Left lung (tissue), 10 donors: ENCODE measurements around the gene CCL20. TPM values are rescaled to one million over a fixed set of nuclear protein-coding genes. Genes with fewer than 3 reads are reported as not detected.
"Not testable (repeated sequence)": the region's sequence is repeated elsewhere in the genome, so short reads cannot be mapped to it uniquely, and the experiment has no call there.

Source experiments
- ATAC-seq: fragments of 200-7000 bp; cut with Tn5 transposase; one replicate; pipeline ENCODE4 v1.9.1; 2020; ENCODE audit warnings: moderate library complexity
- DNase-seq, 4 donors: peaks; one replicate each; pipeline ENCODE4 v3.0.0-alpha.2; 2013 to 2020
- H3K27ac ChIP-seq, 2 donors: fragments of 200-600 bp; sonication (generic) in 1 of 2; one replicate each; pipeline versions ENCODE4 v1.5.0 to v1.8.0; 2020 to 2021
- H3K27me3 ChIP-seq, 2 donors: fragments of 200-600 bp; sonication (generic) in 1 of 2; one replicate each; pipeline versions ENCODE4 v1.5.0 to v1.8.0; 2020 to 2021
- H3K36me3 ChIP-seq, 2 donors: fragments of 200-600 bp; sonication (generic) in 1 of 2; one replicate each; pipeline versions ENCODE4 v1.5.0 to v1.8.0; 2020 to 2021
- H3K4me1 ChIP-seq, 2 donors: fragments of 200-600 bp; one replicate each; pipeline ENCODE4 v1.8.0; 2021
- H3K4me3 ChIP-seq, 2 donors: fragments of 200-600 bp; sonication (generic) in 1 of 2; one replicate each; pipeline versions ENCODE4 v1.5.0 to v1.8.0; 2020 to 2021; ENCODE audit warnings: mild to moderate bottlenecking in 1 of 2
- H3K9me3 ChIP-seq, 2 donors: fragments of 200-600 bp; sonication (generic) in 1 of 2; one replicate each; pipeline versions ENCODE4 v1.5.0 to v1.8.0; 2020 to 2021
- intact Hi-C, 2 donors: fragments of 100-400 bp; cut with DNase I; formaldehyde crosslinking; loops; one replicate each; pipeline versions ENCODE4 v1.11.2 to v1.14.2; 2022
- polyA plus RNA-seq, 6 donors: library from polyadenylated mRNA; unstranded; fragments of 120-200 nt; gene quantifications; one replicate each; pipeline ENCODE4 v1.2.1, GENCODE V29; 2013; ENCODE audit not compliant: insufficient read length in 6 of 6
- total RNA-seq, 2 donors: library from RNA; stranded (reverse); fragmentation: NEBNext Ultra II Directional; extraction: Animal tissue kit (Norgen Biotek cat#: 25700); gene quantifications; one replicate each; pipeline ENCODE4 v1.2.1, GENCODE V29; 2021
- TF ChIP-seq, protein P1 (sequence below), 2 donors: fragments of 200-600 bp; sonication (generic) in 1 of 2; IDR thresholded peaks; one replicate each; pipeline versions ENCODE4 v1.5.0 to v1.8.0; 2021; ENCODE audit warnings: antibody characterized with exemption in 2 of 2
- donor health status: DM: no; HTN: yes; CAD: no.
- donor health status: DM: no; HTN: no; CAD: no.

CCL20 gene
- total and polyA plus RNA-seq, 8 donors: 0.56 to 15.7 (median 0.92) TPM; not detected in 1

DNA sequence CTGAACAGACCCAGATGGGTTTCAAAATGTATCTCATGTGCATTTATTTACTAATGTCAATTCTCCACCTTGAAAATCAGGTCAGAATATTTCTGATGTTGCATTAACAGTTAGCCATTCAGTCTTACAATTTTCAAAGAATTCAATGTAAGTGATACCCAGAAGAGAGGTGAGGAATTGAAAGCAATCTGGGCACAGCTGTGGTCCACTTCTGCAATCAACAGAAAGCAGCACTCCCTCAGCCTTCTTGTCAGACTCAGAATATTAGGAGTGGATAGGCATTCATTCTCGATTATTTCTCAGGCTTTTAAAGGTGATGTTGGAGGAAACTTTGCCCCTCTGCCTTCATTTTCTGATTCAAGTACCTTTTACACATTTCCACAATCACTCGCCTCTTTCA lies 15.7 kb downstream of the CCL20 start:
- Histone ChIP-seq H3K27ac (no peak overlapping the region), H3K4me3 (no peak overlapping the region), H3K27me3 (no peaks in the 10 kb centered on the region), H3K36me3 (no peaks in the 10 kb centered on the region), H3K9me3 (no peaks in the 10 kb centered on the region), H3K4me1 (no peaks in the 10 kb centered on the region)
- TF ChIP-seq, protein P1, sequence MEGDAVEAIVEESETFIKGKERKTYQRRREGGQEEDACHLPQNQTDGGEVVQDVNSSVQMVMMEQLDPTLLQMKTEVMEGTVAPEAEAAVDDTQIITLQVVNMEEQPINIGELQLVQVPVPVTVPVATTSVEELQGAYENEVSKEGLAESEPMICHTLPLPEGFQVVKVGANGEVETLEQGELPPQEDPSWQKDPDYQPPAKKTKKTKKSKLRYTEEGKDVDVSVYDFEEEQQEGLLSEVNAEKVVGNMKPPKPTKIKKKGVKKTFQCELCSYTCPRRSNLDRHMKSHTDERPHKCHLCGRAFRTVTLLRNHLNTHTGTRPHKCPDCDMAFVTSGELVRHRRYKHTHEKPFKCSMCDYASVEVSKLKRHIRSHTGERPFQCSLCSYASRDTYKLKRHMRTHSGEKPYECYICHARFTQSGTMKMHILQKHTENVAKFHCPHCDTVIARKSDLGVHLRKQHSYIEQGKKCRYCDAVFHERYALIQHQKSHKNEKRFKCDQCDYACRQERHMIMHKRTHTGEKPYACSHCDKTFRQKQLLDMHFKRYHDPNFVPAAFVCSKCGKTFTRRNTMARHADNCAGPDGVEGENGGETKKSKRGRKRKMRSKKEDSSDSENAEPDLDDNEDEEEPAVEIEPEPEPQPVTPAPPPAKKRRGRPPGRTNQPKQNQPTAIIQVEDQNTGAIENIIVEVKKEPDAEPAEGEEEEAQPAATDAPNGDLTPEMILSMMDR (IDR thresholded peaks at IDR 0.05): no peak
- intact Hi-C loops: no loop called here
- ATAC-seq (no peak), DNase-seq (no peak)

DNA sequence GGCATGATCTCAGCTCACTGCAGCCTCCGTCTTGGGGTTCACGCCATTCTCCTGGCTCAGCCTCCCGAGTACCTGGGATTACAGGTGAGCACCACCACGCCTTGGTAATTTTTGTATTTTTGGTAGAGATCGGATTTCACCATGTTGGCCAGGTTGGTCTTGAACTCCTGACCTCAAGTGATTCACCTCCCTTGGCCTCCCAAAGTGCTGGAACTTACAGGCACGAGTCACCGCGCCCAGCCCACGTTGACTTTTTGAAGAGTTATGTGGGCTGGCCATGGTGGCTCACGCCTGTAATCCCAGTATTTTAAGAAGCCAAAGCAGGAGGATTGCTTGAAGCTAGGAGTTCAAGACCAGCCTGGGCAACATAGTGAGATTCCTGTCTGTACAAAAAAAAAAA lies 20.8 kb downstream of the CCL20 start:
- Histone ChIP-seq H3K4me3 (no peak overlapping the region), H3K4me1 (no peaks in the 10 kb centered on the region), H3K9me3 (no peaks in the 10 kb centered on the region), H3K27me3 (no peaks in the 10 kb centered on the region), H3K36me3 (no peaks in the 10 kb centered on the region), H3K27ac (no peak overlapping the region)
- TF ChIP-seq, protein P1 (IDR thresholded peaks at IDR 0.05): no peak
- intact Hi-C loops: no loop called here
- ATAC-seq: no peak
- no peak for DNase-seq

DNA sequence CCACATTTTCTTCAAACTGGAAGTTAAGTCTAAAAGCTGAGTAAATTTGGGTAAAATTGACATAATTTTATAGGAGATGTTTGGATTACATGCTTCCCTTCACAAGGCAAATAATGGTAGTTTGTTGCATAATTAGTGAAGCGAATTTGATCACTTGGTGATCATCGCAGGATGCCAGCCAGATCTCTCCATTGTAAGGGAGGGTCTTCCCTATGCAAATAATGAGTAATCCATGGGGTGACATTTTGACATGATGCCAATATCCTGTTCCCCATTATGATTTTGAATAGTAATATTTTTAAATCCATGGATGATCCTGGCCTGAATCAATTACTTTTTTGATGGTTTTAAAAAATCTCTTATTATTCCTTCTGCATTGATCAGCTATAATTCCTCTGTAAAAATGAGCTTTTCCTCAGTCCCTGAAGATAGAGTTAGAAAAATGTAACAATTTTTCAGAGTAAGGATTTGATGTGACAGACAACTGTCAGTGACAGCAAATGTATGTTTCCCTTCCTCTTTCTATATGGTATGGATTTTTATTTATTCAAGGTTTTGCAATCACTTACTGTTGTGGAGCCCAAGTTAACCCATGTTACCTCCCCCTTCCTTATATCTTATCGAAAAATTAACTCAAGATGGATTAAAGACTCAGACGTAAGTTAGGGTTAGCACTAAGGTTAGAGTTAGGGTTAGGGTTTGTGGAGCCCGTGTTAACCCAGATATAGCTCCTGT lies 21.4 kb downstream of the CCL20 start:
- intact Hi-C loops: no loop called here
- no peak overlapping the region for H3K4me3 ChIP-seq
- TF ChIP-seq, protein P1 (IDR thresholded peaks at IDR 0.05): no peak
- peaks cover 0 to 3% of the 10 kb centered on the region in 2 donors for H3K4me1 ChIP-seq
- no peak overlapping the region for H3K27ac ChIP-seq
- ATAC-seq (no peak), DNase-seq (no peak)
- no peaks in the 10 kb centered on the region for H3K9me3 ChIP-seq
- no peaks in the 10 kb centered on the region for H3K27me3 ChIP-seq
- H3K36me3 ChIP-seq: no peaks in the 10 kb centered on the region

DNA sequence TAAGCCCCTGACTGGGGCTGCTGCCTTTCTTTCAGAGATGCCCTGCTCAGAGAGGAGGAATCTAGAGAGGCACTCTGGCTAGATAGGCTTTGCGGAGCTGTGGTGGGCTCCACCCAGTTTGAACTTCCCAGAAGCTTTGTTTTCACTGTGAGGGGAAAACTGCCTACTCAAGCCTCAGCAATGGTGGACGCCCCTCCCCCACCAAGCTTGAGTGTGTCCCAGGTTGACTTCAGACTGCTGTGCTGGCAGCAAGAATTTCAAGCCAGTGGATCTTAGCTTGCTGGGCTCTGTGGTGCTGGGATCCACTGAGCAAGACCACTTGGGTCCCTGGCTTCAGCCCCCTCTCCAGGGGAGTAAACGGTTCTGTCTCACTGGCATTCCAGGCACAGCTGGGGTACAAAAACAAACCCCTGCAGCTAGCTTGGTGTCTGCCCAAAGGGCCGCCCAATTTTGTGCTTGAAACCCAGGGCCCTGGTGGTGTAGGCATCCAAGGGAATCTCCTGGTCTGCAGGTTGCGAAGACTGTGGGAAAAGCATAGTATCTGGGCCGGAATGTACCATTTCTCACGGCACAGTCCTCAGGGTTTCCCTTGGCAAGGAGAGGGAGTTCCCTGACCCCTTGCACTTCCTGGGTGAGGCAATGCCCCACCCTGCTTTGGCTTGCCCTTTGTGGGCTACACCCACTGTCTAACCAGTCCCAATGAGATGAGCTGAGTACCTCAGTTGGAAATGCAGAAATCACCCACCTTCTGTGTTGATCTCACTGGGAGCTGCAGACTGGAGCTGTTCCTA lies 25.9 kb downstream of the CCL20 start:
- DNase-seq, intact Hi-C loops, H3K36me3 ChIP-seq, ATAC-seq, H3K27ac ChIP-seq, H3K9me3 ChIP-seq, H3K4me1 ChIP-seq, H3K4me3 ChIP-seq, H3K27me3 ChIP-seq: not testable (repeated sequence)

DNA sequence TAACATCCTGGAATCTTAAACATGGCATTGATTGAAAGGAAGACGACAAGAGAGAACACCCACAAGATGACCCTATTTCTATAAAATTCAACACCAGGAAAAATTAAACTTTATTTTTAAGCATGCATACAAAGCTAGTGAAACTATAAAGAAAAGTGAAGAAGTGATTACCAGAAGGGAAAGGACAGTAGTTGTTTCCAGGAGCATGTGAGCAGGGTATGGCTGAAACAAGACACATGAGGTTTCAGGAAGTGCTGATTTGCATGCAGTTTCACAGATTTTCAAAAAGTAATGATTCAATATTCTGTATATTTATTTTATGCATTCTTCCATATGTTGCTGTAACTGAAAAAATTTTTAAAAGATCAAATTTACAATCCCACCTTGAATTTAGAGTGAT lies 33.2 kb downstream of the CCL20 start:
- Histone ChIP-seq H3K4me1 (no peaks in the 10 kb centered on the region), H3K27ac (no peak overlapping the region), H3K36me3 (no peaks in the 10 kb centered on the region), H3K27me3 (no peaks in the 10 kb centered on the region), H3K4me3 (no peak overlapping the region), H3K9me3 (no peaks in the 10 kb centered on the region)
- DNase-seq (no peak), ATAC-seq (no peak)
- TF ChIP-seq, protein P1 (IDR thresholded peaks at IDR 0.05): no peak
- intact Hi-C loops: no loop called here
